AG08396 (cell line): ENCODE data around the gene VARS1.

Experiments
- DNase-seq: peaks from one replicate; pipeline ENCODE4 v3.0.0; 2012; ENCODE audit warnings: low spot score, mixed read lengths

Gene VARS1

DNA sequence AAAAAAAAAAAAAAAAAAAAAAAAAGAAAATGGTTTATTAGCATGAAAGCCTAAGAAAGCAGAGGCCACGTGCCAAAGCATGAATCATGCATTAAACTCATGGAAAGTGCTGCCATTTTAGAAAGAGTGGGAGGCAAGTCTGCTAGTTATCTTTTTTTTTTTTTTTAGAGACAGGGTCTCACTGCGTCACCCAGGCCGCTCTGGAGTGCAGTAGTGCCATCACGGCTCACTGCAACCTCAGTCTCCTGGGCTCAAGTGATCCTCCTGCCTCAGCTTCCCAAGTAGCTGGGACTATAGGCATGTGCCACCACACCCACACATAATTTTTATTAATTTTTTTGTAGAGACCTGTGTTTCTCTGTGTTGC lies 23.6 kb downstream of the VARS1 start:
- DNase-seq = no peak

DNA sequence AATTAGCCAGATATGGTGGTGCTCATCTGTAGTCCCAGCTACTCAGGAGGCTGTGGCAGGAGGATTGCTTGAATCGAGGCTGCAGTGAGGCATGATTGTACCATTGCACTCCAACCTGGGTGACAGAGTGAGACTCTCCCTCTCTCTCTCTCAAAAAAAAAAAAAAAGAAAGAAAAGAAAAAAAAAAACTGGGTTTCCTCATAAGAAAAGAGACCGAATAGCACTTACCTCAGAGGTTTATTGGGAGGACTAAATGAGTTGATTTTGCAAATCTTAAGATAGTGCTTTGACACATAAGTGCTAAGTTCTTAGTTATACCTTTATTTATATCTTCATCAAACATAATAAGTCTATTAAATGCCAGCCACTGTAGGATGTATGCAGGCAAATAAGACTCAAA lies 24.7 kb downstream of the VARS1 start:
- DNase-seq = no peak

DNA sequence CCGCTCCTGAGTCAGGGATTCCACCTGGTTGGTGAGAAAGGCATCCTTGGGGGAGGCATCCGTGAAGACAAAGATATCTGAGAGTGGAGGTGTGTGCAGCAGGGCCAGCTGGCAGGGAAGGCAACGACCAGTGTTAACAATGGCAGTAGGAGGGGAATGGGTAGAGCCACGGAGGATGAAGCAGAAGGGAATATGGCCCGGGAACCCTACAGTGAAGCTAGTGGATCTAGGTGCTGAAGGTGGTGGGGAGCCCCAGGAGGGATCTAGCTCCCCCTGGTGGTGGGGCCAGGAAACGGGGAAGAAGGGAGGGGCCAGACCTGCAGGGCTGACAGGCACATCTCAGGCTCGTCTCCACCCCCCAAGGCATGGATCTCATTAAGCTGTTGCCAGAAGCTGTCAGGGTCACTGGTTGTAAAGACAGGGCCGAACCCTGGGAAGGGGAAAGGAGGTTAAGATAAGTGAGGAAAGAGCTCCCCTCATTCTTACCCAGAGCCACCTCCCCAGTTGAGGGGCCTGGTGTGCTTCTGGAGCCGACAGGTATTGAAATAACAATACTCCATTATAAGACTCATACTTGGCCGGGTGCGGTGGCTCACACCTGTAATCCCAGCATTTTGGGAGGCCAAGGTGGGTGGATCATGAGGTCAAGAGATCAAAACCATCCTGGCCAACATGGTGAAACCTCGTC lies 25.7 kb downstream of the VARS1 start:
- DNase-seq = peak; percentile 83

DNA sequence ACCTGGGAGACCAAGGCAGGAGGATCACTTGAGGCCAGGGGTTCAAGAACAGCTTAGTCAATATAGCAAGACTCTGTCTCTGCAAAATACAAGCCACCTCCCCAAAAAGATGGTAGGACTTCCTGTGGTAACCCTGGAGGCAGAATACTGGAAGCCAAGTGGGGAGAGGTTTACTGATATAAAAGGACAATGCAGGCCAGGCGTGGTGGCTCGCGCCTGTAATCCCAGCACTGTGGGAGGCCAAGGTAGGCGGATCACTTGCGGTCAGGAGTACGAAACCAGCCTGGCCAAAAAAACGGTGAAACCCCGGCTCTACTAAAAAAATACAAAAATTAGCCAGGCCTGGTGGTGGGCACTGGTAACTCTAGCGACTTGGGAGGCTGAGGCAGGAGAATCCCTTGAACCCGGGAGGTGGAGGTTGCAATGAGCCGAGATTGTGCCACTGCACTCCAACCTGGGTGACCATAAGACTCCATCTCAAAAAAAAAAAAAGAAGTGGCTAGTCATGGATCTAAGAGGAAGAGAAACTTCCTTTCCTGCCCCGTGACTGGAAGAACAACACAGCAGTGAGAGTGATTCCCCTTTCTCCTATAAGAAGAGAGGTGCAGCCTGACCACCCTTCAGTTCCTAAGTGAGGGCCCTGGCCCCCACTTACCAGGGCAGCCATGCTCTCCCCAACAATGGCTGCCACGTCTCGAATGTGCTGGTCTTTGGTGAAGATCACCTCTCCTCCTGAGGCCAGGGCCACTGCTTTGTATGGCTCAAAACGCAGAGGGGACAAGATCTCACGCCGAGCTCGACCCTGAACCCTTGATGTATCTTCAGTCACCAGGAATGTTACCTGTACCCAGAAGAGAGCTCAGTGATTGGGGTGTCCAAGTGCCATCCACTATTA lies 26.9 kb downstream of the VARS1 start:
- DNase-seq = no peak

DNA sequence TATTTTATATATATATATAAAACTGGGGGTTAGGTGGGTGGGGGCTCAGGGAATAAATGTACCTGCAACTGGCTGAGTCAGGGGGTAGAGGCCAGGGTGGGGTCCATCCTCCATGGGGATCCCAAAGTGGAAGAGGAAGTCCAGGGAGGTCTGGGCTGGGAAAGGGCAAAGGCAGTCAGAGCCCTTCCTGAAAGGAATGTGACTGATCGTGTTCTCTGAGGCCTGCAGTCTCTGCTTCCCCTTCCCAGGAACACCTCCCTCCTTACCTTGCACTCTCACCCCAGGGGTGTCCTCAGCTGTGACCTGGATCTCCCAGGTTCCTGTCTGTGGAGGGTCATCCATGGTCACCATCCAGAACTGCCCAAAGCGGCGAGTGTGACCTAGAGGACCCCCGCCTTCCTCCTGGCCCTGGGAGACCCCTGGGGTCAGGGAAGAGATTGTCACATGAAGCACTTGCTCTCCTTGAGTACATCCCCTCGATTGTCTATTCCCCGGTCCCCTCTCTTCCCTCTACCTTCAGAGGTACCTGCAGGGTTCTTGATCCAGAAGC lies 28.4 kb downstream of the VARS1 start:
- DNase-seq = no peak

DNA sequence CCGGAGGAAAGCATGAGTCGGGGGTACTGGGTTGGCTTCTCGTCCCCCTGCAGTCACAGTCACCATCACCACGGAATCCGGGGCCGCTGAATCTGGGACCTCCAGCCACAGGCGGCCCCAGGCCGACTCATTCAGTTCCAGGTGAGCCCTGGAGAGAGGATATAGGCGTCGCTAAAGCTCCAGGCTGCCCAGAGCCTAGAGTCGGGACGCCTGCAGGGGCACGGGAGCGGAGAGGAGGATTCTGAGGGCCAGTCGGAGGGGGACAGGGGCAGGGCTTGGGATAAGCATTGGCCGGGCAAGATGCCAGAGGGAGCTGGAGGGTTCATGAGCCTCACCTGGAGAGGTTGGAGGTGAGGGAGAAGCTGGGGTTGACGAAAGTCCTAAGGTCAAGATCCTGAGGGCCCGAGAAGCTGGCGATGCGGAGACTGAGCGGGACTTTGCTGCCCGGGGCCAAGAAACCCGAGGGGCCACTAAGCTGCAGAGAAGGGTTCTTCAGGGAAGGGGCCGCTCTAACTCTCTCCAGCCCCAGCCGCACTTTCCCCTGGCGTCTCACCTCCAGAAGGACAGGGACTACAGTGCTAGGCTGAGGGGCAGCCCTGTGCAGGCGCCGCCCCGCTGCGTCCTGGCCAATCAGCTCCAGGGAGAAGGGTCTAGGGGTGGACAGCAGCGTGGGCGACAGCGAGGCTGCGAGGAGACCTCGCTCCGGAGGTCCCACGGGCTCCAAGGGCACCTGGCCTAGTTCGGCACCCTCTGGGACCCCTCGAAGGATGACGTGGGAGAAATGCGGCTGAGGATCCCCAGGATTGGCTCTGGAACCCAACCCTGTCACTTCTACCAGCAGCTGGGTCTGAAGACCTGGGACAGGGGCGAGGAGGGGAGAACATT lies 29.4 kb downstream of the VARS1 start:
- peak; percentile 56 for DNase-seq

DNA sequence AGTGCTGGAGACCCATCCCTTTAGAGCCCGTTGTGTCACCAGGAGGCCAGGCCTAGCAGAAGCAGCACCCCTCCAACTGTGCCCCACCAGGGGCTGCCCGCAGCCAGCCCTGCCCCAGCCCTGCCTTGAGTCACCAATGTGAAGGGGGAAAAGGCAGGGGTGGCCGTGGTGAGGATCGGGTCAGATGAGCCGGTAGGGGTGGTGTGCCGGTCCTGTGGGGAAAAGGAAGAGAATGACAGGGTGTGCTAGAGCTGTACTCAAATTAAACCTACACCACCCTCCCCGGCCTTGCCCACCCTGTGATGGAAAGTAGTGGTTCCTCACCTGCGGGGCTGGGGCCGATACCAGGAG lies 30.0 kb downstream of the VARS1 start:
- no peak for DNase-seq

DNA sequence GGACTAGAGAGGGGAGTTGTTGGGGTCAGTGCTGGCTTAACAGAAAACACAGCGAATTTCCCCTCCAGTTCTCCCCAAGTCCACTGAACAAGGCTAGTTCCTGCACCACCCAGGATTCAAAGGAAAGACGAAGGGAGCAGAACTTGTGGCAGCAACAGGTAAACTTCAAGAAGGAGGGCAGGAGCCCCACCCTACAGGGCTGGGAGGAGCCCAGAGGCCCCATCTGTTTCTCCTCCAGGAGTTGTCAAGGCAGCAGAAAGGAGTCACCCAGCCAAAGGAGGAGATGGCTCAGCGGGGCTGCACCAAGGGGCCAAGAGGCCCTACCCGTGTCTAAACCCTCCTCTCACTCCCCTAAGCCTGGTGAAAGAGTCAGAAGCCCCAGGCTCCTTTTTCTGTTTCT lies 31.4 kb downstream of the VARS1 start:
- no peak for DNase-seq

DNA sequence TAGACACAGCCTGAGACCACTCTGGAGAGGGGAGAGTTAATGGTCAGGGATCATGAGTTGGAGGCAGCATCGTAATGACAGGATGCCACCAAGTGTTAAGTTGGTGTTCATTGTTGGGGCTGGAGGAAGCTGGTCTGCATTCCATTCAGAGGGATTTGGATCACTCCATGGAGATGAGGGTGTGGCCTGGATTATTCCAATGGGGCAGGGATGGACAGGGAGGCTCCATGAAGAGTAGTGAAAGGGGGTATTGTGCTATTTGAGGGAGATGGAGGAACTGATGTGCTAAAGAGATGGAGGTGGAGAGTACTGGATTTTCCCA lies 32.0 kb downstream of the VARS1 start:
- DNase-seq = peak; percentile 81

DNA sequence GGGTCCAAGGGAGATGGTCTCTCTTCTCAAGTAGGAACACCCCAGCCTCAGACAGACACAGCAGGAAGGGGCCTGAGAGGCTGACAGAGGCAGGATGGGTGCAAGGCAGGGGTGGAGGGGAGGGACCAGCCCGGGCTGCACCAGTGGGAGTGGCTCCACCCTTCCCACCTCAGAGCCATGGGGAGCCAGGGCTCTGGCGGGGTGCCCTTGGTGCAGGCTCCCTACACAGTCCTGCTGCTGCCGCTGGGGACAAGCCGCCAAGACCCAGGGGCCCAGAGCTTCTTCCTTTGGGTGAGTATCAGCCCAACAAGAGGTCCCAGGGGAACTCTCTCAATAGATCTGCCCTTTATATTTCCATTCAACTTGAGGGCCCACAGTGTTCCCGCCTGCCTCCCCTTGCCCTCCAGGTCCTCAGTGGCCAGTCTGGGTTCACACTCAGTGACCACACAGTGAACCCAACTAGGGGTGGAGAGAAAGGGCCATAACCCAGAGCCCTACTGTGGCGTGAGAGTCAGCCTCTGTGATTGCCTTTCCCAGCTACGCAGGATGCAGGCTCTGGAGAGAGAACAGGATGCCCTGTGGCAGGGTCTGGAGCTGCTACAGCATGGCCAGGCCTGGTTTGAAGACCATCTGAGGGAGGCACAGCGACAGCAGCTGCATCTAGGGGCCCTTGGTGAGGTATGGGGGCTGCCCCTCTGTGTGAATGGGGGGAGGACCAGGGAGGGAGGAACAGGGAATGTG lies 32.5 kb downstream of the VARS1 start:
- DNase-seq = no peak

DNA sequence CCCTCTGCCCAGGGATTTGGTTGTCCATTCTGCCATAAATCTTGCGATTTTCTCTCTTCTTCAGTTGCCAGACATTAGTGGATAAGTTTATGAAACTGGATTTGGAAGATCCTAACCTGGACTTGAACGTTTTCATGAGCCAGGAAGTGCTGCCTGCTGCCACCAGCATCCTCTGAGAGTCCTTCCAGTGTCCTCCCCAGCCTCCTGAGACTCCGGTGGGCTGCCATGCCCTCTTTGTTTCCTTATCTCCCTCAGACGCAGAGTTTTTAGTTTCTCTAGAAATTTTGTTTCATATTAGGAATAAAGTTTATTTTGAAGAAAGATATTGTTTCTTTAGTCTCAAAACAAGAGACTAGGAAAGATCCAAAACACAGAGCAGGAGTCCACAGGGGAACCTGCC lies 33.2 kb downstream of the VARS1 start, which contains the start of gene SAPCD1:
Gene SAPCD1, plus strand, starts transcription at position 301 of the 400 bp plus-strand sequence. CDS start 399 bp downstream, outside the sequence.
- no peak for DNase-seq

DNA sequence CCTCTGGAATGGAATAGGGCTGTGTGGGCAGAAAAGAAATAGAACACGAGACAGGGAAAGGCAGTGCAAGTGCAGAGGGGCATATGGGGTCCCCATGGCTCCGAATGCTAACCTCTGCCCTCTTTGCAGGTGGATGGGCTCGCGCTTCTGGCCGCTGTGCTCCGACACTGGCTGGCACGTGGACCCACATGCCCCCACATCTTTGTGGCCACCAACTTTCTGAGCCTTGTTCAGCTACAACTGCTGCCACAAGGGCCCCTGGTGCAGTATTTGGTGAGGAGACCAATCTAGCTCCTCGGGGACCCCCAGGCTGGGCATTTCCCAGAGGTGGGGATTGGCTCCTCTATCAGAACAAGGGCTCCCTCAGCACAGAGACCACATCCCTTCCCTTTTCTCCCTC lies 34.2 kb downstream of the VARS1 start:
- DNase-seq = no peak

DNA sequence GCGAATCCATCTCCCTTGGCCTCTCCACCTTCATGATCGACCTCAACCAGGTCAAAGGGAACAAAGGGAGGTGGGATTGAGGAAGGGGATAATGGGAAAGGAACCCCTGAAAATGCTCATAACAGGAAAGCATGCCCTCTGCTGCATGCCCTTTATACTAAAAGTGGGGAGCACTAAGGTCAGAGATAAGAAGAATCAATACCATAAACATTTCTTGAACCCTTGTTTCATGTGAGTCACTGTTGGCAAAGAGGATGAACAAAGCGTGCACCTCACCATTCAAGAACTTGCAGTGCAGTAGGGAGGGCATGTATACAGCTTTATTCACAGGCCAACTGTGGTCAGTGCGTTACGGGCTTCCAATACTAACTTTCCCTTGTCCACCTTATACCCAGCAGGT lies 34.8 kb downstream of the VARS1 start:
- DNase-seq = no peak

DNA sequence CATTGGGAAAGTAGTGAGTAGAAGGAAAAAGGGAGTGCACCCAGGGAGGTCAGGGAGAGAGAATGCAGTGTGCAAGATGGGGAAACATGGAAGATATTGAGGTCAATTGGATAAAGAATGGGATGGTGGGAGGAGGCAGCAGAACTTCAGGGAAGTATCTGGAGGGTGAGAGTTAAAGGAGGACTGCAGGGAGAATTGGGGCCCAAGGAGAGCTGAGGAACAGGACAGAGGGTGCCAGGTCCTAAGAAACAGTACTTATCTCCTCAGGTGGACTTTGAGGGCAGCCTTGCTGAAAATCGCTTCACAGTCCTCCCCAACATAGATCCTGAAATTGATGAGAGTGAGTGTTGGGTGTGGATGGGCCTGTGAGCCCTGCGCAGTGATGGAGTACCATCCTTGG lies 37.3 kb downstream of the VARS1 start:
- no peak for DNase-seq

DNA sequence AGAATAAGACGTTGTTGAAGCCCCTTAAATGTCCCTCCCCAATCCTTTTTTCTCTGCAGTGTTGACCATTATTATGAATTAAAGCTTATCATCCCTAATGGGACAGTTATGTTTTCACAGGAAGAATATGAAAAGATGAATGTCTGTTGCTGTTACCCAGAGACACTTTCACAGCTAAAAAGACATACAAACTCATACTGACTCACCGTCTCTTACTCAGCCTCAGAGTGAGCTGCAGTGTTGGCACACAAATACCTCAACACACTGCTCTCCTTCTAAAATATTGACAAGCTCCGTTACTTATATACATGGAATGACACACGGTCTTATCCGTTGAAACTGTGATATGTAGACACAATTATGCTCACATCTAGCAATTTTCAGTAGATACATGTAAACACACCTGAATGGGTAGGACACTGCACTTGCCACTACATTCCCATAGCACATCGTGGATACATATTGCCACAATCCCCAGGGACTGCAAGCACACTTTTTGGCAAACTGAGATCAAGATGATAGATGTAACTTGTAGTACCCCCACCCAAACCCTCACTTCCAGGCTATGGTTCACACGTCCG lies 42.7 kb downstream of the VARS1 start:
- DNase-seq = peak; percentile 66

DNA sequence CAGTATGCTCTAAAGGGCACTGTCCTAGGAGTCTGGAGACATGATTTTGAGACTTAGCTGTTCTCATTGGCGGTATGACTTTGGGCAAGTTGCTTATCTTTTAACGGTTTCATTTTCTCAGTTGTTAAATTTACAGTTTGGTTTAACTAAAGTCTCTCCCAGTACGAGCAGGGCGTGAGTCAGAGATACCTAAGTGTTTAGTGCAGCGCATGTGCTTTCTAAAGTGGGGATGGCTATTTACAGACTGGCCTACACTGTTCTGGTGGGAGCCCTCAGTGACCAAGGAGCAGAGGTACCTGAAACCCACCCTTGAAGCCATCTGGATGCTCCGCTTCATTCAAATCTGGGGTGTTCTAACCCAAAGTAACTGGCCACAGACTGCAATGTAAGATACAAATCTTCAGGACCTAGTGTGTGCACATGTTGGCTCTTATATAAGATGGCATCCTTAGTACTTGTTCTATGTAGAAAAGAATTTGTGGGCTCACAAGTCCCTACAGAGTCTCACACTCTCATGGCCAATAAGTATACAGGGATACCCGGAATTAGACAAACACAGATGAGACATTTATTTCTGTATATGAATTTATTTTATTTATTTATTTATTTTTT lies 45.0 kb downstream of the VARS1 start:
- DNase-seq = no peak

DNA sequence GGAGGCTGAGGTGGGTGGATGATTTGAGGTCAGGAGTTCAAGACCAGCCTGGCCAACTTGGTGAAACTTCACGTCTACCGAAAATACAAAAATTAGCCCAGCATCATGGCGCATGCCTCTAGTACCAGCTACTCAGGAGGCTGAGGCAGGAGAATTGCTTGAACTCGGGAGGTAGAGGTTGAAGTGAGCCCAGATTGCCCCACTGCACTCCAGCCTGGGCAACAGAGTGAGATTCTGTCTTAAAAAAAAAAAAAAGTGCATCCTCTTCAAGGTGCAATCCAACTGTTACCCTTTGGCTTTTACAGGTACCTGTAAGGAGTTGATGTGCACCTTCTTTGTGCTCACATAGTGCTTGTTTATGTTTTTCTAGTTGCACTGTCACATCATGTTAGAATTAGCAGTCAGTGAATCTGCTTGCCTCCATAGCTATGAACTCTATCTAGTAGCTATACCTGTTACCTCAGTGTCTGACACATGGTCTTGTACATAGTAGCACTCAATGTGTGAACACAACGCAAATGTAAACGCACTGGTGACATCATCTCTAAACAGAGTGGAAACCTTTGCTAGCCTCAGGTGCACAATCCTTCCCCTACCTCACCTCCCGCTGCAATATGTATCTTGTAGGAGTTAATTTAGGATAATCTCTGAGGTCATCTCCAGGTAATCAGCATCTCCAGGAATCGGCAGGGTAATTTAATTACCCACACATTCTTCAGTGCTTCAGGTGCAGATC lies 46.1 kb downstream of the VARS1 start:
- no peak for DNase-seq
